GM18499 (cell line): ENCODE results near the gene SPPL3.
"Not testable (repeated sequence)": the region's sequence is repeated elsewhere in the genome, so short reads cannot be mapped to it uniquely, and the experiment has no call there.

Experiments used
- ATAC-seq: cut with Tn5 transposase; IDR thresholded peaks from one replicate; pipeline ENCODE4 v1.9.1; 2021; ENCODE audit warnings: moderate number of reproducible peaks; ENCODE audit not compliant: insufficient read depth, unreplicated experiment

Gene SPPL3

DNA sequence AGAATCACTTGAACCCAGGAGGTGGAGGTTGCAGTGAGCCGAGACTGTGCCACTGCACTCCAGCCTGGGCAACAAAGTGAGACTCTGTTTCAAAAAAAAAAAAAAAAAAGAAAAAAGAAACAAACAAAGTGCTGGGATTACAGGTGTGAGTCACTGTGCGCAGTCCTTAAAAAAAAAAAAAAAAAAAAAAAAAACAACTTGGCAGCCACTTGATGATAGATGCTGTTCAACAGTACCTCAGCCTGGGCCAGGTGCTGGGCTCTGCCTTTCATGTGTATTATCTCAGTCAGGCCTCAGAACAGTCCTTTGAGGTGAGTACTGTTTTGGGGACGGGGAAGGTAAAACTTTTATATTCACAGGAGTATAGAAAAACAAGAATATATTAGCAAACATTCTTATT lies 169.0 kb downstream of the SPPL3 start:
- ATAC-seq = no peak

DNA sequence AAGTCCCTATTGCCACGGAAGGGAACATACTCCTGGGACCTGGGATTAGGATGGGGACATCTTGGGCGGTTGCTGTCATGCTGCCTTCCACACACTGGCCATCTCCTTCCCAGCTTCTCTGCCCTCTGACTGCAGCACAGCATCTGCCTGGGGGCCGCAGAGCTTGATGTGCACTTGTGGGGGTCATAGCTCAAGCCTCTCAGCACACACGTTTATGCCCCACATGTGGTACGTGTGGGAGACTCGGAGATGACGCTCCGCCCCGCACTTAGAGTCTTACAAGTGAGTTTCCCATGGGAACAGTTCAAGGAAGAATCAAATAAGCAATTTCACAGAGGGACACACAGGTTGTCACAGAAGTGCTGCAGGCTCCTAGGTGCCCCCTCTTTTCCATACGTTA lies 169.9 kb downstream of the SPPL3 start:
- no peak for ATAC-seq

DNA sequence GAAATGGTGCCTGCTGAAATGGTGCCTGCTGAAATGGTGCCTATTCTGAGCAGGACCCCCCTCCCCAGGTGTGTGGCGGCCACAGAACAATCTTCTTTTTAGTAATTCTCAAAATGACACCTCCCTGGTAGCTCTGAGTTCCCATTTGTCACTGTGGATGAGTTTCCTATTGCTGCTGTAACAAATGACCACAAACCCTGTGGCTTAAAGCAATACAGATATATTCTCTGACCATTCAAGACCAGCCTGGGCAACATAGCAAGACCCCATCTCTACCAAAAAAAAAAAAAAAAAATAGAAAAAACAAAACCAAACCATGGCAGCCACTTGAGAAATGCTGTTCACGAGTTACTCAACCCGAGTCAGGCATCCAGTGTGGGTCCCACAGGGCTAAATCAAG lies 170.6 kb downstream of the SPPL3 start:
- ATAC-seq = no peak

DNA sequence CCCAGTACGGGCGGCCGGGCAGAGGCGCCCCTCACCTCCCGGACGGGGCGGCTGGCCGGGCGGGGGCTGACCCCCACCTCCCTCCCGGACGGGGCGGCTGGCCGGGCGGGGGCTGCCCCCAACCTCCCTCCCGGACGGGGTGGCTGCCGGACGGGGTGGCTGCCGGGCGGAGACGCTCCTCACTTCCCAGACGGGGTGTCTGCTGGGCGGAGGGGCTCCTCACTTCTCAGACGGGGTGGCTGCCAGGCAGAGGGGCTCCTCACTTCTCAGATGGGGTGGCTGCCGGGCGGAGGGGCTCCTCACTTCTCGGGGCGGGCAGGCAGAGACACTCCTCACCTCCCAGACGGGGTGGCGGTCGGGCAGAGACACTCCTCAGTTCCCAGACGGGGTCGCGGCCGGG lies 172.0 kb downstream of the SPPL3 start:
- not testable (repeated sequence) for ATAC-seq

DNA sequence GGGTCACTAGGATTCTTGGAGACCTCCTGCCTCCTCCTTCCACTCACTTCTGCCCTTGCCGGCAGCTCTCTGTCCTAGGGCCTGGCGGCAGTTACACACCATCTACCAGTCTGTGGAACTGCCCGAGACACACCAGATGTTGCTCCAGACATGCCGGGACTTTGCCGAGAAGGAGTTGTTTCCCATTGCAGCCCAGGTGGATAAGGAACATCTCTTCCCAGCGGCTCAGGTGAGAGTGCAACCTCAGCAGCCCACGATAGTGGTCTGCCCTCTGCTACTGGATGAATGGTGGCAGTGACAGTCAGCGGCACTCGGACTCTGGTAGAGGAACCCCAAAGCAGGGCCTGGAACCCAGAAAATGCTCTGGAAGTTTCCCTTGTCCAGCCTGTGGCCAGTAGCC lies 177.2 kb downstream of the SPPL3 start:
- ATAC-seq = no peak

DNA sequence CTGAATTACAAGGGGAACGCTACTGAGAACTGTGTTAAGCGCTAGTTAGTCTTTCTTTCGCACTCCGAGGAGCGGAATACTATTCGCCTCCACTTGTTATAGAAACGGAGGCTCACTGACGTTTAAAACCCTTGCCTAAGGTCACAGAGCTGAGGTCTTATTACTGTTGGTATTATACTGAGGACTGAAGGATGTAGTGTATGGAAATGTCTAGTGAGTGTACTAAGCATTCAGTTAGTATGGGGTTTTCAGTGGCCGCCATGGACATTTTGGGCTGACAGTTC lies 177.7 kb downstream of the SPPL3 start:
- ATAC-seq = no peak

DNA sequence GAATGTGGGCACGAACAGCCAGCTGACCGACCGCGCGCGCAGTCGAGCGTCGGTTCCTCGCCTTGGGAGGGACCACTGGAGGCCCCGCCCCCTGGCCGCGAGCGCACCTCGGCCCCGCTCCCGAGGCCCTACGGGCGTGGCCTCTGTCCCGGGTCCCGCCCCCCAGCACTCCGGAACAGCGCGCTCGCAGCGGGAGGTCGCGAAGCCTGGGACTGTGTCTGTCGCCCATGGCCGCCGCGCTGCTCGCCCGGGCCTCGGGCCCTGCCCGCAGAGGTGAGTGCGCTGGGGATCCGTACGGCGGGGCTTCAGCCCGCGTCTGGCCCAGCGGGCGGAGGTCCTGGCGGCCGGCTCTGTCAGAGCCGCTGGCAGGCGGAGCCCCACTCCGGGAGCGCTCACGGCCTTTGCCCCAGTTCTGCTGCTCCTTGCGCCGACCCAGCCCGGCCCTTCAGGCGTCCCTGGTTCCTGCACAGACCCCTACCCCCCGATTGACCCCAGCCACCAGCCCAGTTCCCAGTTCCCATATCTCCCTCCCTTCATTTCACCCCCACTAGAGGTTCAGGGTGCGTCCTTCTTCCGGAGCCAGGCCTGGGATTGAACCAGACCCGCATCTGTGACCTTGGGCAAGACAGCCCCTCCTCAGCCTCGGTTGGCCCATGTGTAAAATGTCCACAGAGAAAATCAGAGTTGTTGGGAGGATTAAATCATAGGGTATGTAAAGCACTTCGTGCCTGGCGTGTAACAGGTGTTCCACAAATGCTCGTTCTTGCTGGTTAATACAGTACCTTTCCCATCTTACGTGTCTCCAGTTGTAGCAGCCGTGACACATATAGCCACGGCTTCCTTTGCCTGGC lies 178.3 kb downstream of the SPPL3 start, which contains the start of gene ACADS:
Gene ACADS (plus strand): TSS at position 168 of the 851 bp plus-strand sequence. CDS start 60 bp downstream, at position 228.
- ATAC-seq = peak; percentile 56

DNA sequence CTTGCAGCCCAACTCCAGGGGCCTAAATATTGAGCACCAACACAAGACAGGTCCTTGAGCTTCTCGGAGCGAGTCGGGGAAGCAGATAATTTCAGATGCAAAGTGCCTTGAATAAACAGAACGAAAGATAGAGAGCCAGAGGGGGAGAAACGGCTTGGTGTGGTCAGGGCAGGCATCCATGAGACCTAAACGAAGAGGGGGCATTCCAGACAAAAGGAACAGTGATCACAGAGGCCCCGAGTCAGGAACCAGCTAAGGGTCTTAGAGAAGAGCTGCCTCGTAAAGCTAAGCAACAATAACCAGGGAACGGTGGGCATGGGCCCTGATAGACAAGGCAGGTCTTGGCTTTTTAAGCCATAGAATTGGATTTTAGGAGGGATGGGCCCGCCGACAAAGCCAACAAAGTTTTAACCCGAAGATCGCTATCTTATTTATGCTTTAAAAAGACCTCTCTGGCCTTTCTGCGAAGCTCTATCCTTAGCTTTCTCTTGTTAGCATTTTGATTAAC lies 179.0 kb downstream of the SPPL3 start:
- ATAC-seq = no peak

DNA sequence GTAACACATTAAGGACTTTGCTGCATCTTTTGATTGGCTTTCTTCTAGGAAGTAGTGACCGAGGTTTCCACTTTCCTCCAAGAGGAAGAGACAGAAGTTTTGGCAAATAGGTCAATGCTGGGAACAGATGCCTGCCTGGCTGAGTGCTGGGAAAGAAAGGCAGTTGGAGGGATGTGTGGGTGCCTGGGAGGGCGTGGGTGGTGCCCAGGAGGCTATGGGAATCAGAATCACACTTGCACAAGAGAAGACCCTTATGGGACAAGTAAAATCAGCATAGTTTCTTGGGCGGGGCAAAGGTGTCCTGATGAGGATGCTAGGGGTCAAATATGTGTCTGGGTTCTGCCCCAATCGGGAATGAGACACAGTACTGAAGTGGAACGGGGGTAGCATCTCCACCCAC lies 179.4 kb downstream of the SPPL3 start:
- ATAC-seq = no peak

DNA sequence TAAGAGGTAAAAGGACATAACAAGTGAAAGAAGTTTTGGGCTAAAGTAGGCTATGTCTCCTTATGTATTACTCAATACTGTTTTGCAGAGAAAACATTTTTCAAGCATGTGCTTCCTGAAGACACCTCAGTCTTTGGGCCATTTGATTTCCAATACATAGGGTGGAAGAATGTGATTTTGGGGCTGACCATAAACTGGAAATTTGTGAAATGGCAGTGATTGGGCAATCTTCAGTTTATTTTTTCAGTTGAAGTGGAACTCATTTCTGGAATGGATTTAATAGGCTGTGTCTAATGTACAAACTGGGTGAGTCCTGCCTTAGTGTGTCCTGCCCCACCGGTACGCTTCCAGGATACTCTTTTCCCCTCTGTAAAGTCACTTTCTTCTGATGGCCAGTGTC lies 181.4 kb downstream of the SPPL3 start:
- no peak for ATAC-seq

DNA sequence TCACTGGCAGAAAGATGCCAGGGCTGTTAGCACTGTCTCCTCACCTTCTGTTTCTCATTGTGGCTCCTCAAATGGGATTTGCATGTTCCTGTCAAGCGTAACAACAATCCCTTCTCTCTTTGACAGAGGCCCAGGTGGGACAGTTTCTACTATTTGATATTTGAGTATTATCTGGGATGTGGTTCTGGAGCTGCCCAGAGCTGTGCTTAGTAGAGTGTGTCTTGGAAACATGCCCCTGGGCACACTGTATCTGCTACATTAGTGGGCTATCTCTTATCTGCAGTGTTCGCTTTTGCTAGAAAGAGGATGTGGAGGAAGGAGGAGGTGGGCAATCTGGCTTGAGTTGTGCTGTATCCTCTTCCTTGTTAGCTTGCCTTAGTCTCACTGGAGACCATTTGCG lies 182.3 kb downstream of the SPPL3 start:
- ATAC-seq = no peak

DNA sequence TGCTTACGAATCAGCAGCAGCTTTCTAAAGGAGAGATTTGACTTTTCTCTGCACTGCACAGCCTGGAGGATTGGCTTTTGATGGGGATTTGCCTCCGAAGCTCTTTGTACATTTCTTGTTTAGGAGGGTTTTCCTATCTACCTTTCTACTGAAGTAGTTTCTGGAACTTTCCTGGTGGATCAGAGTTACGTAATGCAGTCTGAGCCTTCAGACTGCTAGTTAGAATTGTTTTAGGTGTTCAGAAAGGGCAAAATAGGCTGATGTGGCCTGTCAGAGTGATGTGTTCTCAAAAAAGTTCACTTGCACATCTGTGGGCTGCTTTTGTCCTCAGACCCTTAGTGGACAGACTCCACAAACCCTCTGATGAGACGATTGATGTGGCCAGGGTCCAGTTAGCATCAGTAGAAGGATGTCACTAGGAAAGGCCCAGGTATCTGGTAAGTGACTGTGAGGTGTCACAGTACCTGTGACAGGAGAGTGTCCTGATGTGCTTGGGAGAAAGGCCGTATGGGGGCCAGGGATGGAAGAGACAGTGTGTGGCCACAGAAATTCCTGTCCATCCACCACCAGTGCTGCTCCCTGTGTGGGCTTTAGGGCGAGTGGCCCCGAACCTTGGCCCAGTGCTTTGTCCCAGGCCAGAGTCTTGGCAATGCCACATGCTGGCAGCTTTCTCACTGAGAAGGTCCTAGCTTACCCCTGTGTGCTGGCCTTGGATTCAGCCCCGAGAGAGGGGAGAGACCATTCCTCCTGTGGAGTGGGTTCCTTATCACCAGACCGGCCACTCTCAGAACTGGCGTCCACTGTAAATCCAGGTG lies 183.0 kb downstream of the SPPL3 start:
- no peak for ATAC-seq

DNA sequence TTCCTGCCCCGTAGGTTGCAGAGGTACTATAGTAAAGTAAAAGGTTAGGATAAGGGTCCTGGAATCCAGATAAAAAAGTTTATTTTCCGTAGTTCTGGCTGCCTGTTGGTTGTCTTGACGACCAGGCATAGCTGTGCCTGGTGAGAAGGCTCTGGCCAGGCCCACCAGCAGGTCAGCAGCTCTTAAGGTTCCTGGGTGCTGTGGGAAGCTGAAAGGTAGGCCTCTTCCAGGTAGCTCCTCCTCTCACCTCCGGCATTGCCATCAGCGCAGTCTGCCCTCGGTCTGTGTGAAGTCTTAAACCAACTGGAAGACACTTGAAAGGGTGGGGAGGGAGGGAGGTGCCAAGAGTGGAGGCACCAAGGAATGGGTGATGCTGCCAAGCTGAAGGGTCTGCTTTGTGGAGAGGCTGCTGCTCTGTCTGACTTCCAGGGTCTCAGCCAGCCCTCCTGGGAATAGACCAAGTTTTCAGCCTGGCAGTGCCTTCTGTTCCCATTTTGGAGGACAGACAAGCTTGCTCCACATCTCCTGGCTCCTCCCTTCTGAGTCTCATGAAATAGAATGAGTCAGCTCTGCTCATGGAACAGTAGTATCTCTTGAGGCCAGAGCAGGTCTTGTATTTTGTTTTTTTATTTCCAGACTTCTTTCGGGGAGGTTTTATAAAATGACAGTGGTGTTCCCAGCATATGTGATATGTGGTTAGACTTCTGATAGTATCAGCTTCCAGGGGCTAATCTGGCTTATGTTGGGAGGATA lies 183.7 kb downstream of the SPPL3 start:
- ATAC-seq = no peak

DNA sequence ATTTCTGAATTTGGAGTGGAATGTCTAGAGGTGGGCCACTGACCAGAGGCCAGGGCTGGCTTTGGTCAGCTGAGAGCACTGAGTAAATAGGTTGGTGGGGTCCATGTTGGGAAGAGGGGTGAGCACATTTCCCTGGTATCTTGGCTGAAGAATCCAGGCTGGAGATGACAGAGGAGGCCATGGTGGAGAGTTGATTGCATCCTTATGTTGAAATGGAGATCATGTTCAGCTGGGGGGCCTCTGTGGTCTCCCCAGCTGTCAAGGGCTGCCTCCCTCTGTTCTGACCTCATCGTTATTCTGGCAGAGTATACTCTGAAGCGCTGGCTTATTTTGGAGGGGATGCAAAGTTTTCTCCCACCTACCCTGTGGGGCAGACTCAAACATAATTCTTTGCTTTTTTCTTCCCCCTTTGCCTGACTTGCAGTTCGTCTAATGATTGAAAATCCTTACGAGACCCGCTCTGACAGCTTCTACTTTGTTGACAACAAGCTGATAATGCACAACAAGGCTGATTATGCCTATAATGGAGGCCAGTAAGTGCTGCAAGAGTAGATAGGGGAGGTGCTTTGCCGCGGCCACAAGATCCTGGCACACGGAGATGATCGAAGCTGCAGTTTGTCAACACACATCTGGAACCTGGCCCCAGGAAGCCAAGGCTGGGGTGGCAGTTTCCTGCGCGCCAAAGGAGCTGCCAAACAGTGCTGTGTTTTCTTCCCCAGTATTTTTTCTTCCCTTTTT lies 184.5 kb downstream of the SPPL3 start:
- ATAC-seq = no peak

DNA sequence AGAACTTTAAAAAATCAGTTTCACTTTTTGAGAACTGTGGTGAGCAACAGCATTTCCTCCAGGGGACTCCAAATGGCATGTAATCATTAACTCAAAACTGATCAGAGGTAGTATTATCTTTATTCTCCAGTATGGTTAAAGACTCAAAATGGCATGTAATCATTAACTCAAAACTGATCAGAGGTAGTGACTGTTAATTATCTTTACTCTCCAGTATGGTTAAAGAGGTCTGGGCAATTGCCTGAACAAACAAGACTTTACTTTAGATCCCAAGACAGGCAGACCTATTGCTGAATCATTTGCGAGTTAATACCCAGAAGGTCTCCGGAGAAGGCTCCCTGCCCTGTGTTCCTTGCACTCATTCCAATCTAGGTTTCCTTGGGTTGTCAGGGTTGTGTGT lies 185.1 kb downstream of the SPPL3 start:
- ATAC-seq = no peak

DNA sequence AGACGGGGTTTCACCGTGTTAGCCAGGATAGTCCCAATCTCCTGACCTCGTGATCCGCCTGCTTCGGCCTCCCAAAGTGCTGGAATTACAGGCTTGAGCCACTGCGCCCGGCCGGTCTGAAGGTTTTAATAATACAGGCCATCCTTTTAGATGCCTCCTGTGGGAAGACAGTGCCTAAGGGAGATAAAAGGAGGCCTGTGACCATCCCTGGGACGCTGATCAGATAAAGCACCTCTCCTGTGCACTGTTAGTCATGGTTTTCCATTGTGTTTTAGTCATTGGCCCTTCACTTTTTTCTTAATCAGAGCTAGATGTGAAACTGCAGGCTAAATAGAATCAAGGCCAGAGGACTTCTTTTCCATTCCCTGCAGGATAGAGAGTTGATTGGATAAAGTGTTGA lies 186.1 kb downstream of the SPPL3 start:
- ATAC-seq = no peak

DNA sequence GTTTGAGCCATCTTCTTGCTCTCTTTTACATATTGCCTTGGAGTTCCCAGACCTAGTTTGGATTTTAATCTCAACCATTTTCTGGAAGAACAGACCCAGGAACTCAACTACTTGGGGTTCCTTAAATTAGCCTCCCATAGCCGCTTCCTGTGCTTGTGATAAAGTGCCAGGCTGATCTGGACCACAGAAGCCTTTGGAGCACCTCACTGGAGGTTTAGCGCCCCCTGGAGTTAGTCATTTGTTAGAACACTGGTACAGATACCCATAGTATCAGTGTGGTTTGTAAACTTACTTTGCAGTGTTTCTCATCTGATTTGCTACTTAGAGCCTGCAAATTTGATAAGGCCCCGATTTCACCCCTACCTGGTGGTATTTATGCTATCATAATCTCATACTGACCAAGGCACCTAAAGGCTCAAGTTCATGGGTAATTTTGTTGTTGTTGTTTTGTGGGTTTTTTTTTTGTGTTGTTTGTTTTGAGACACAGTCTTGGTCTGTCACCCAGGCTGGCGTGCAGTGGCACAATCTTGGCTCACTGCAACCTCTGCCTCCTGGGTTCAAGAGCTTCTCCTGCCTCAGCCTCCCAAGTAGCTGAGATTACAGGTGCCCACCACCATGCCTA lies 190.2 kb downstream of the SPPL3 start:
- ATAC-seq = no peak

DNA sequence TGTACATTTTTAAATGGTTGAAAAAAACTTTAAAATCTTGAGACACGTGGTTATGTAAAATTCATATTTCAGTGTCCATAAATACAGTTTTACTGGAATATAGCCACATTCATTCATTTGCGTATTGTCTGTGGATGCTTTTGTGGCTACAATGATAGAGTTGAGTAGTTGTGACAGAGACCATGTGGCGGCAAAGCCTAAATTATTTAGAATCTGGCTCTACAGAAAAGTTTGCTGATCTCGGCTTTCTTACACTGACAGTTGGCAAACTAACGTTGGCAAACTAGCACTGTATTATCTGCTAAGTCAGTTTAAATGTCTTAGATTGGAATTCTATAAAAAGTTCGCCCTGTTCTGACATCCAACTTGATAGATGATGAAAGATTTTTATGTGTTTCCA lies 191.5 kb downstream of the SPPL3 start:
- no peak for ATAC-seq
